GM21528 (cell line): Measurements from ENCODE around the gene CALHM3.

Experiments
- ATAC-seq: cut with Tn5 transposase; IDR thresholded peaks from one replicate; pipeline ENCODE4 v1.9.1; 2021; ENCODE audit warnings: mild to moderate bottlenecking, moderate library complexity; ENCODE audit not compliant: unreplicated experiment, low FRiP score

CALHM3 gene

DNA sequence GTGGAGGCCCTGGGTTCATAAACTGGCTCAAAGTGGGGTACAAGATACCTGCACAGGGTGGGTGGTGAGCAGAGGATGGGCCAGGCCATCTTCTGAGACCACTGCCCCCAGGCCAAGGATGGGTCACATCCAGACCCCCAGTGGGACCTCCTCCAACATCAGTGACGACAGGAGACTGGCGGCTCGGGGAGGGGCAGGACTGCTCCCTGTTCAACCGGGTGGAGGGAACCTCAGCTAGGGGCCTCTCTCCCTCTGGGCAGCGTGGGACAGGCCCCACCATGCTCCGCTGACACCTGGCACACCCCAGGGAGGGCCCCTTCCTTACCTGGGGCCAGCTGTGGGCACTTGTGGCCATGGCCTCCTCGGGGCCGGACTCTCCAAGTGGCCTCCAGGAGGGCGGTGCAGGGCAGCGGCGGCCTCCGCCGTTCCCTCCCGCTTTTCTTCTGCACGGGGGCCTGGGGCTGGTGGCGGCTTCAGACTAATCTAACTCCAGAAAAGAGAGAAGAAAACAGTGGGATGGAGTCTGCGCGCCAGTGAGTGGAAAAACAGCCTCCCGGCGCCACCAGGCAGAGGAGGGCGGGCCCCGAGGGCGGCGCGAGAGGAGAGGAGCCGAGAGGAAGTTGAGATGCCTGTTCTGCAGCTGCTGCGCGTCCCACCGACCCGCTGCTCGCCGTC, 27.1 kb downstream of the CALHM3 start, which contains the start of gene CALHM2:
TSS of gene CALHM2 (minus strand) at position 540 of the 675 bp plus-strand sequence. CDS start 2,429 bp downstream, outside the sequence.
- ATAC-seq, result peak; percentile 63

DNA sequence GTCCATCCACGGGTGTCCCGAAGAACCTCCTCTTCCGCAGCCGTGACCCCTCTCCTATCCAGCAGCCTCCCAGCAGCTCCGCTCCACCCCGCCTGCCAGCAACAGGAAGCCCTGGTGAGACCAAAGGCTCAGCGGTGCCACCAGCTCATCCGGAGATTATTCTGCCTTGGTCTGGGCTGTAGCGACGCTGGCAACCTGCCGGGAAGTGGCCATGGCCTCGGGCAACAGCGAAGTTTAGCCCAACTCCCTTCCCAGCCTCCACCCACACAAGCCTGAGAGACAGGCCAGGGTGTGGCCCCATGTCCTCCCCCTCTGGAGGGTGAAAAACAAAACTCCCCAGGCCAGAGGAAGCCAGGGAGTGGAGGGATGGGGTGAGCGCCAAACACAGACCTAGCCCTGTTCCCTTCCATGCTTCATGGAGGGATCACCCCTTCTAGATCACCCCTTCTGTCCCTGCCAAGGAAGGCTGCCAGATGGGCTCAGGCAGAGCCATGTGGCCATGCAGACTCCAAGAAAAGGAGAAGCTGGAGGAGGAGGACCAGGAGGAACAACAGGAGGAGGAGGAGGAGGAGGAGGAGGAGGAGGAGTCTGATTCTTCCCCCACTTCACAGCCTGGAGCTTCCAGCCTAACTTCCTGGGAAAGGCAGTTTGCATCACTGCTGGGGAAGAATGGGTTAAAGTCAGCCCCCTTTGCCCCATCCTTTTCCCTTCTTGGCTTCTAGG, 27.8 kb downstream of the CALHM3 start:
- ATAC-seq, result no peak

- no peak for ATAC-seq
Observed at GRCh38 chr10:103450201-103450695, 28.8 kb downstream of the CALHM3 start.

DNA sequence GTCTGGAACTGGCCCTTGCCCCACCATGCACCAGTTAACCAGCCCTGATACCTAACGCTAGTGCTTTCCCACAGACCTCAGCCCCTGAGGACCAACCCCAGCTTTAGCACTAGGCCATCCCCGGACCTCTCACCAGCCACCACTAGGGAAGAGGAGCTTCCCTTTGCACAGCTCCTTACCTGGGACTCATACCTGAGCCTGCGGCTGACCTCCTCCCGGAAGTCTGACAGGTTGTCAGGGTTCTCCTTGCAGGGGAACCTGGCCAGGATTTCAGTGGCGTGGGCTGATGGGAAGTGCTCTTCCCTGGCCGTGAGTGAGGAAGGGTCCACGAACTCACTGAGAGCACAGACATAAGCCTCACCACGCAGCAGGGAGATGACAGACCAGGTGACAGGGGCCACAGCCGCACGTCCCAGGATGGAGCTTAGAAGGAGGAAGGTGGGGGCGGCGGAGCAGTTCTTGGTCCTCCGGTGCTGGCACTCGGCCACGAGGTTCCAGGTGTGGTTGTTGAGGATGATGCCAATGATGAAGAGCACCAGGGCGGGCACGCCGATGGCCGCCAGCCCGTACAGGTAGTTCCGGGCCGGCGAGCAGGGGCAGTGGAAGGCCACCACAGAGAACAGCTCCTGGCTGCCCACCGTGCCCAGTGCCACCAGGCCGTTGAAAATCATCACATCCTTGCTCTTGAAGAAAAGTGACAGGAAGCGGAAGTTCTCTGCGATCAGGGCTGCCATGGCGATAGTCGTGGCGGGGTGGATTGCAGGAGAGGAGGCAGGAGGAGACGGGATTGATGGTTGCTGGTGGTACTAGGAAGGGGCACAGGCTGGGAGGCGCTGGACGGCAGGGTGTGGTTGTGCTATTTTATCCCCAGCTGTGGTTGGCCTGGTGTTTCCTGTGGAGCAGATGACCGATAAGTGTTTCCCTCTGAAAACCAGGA, 29.6 kb downstream of the CALHM3 start:
- ATAC-seq, result no peak

DNA sequence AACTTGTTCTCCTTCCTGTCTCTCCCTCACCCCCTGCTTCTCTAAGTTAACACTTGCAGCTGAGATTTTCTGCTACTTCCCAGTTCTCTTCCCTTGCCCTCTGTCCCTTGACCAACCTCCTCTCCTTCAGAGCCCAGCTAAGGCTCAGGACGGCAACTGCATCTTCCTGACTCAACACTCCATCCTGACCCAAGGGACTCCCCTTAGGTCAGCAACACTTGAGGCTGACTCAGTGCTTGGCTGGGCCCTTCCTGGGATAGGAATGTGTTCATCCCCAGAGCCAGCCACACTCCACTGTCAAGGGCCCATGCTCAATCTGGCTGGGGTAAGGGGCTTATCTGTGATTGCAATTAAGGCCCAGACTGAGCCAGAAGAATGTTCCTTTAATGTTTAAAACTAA, 30.3 kb downstream of the CALHM3 start:
- ATAC-seq, result no peak

DNA sequence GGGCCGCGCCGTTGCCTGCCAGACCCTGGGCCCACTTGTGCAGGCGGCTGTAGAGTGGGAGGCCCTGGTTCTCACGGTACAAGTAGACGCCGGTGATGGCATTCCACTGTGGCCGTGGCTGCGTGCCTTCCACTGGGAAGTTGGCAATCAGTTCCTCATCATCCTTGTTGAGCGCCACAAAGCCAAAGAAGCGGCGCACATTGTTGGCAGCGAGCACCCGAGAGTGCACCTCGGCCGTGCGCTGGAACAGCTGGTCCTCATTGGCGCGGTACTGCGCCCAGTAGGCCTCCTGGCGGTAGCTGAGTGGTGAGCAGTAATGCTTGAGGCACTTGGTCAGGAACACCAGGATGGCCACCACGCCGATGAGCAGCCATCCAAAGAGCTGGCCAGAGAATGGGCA, 31.9 kb downstream of the CALHM3 start:
- ATAC-seq, result no peak

DNA sequence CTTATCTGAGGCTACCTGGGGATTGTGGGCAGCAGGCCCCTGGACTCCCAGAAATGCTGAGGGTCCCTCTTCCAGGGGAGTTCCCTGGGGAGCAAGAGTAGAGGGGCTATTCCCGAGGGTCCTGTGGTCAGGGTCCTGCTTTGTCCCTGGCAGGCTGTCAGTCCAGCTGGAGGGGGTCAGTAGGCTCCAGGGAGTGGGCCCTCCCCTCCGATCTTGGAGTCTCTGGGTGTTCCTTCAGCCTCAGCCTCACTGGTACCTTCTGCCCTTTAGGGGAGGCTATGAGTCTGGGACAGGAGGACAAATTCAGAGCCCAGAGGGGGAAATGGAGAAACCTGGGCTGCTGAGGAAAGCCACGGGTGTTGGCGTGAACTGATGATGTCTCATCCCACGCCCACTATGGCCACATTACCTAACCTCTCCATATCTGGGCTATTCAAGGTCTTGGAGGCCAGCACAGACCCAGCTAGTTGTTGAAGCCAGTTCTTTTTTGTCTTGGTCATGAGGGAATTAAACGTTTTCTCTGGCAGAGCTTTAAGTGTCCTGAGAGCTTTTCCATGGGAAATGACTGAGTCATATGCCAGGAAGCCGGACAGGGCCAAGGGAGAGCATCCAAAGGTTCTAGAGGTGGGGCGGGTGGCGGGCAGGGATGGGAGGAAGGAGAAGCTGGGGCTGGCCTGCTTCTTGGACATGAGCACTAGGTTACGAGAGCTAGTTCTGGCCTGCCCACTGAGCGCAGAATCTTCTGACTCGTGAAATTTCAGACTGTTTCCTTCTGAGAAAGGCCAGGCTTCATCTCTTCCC, 33.1 kb downstream of the CALHM3 start:
- ATAC-seq, result no peak

GRCh38 chr10:103445366-103445765, 33.7 kb downstream of the CALHM3 start:
- ATAC-seq, result no peak

GRCh38 chr10:103444478-103444877, 34.6 kb downstream of the CALHM3 start:
- ATAC-seq, result no peak

- no peak for ATAC-seq
Observed at GRCh38 chr10:103443475-103444185, 35.4 kb downstream of the CALHM3 start.

GRCh38 chr10:103442031-103442461, 37.0 kb downstream of the CALHM3 start:
- no peak for ATAC-seq

GRCh38 chr10:103441611-103442010, 37.4 kb downstream of the CALHM3 start:
- ATAC-seq, result no peak

- ATAC-seq, result no peak
Observed at GRCh38 chr10:103441206-103441605, 37.8 kb downstream of the CALHM3 start.

DNA sequence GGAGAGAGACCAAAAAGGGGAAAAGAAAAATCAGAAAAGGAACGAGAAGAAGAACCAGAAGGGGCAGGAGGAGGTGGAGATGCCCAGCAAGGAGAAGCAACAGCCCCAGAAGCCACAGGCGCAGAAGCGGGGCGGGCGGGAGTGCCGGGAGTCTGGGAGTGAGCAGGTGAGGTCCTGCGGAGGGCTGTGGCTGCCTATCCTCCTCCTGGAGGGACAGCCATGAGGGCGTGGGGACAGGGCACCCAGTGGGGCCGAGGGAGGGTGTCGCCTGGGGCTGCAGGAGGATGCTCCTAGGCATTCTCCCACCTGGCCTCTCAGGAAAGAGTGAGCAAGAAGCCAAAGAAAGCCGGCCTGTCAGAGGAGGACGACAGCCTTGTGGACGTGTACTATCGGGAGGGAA, 38.6 kb downstream of the CALHM3 start:
- ATAC-seq, result no peak

GRCh38 chr10:103439776-103440175, 39.3 kb downstream of the CALHM3 start:
- ATAC-seq, result no peak

- no peak for ATAC-seq
Observed at GRCh38 chr10:103433858-103434257, 45.2 kb downstream of the CALHM3 start.

- no peak for ATAC-seq
Observed at GRCh38 chr10:103431902-103432301, 47.1 kb downstream of the CALHM3 start.

- ATAC-seq, result no peak
Observed at GRCh38 chr10:103429647-103430046, 49.4 kb downstream of the CALHM3 start.

DNA sequence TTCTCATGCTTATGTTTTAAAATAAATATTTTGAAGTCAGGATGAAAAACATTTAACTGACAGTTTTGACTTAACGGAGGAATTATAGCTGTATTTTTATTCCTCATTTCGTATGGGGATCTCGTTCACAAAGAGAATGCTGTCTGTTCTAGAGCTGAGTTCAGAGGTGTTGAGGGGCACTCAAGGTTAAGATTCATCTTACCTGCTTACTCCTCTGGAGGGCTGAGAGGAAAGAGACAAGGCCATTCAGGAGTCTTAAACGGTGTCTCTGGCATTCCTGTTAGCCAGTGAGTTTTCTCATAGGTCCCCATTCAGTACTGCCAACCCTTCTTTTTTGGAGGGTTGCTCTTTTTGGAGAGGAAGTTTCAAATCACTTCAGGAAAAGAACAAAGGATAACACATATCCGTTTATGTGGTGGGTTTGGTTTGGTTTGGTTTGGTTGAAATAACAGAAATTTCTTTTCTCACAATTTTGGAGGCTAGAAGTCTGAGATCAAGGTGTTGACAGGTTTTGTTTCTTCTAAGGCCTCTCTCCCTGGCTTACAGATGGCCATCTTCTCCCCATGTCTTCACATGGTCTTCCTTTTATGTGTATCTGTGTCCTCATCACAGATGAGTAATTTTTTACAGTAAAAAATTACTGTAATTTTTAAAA, 49.9 kb downstream of the CALHM3 start:
- no peak for ATAC-seq
